Endothelial cell (in vitro differentiated cells): ENCODE results near the gene SHLD3. TPM values are rescaled to one million over a fixed set of nuclear protein-coding genes. Genes with fewer than 3 reads are reported as not detected.
A peak's percentile ranks its signal among the peaks of the same experiment; 100 is the strongest.

ENCODE experiments used
- DNase-seq: peaks from one replicate; pipeline ENCODE4 v3.0.0; 2021; ENCODE audit warnings: low spot score
- H3K27ac Mint-ChIP-seq: one replicate; pipeline ENCODE4 v1.8.0; 2021; ENCODE audit warnings: mixed read lengths, inconsistent platforms; ENCODE audit not compliant: unreplicated experiment
- H3K27me3 Mint-ChIP-seq: one replicate; pipeline ENCODE4 v1.8.0; 2021; ENCODE audit warnings: mild to moderate bottlenecking, moderate library complexity, mixed read lengths, inconsistent platforms; ENCODE audit not compliant: unreplicated experiment
- H3K36me3 Mint-ChIP-seq: one replicate; pipeline ENCODE4 v1.8.0; 2021; ENCODE audit warnings: mild to moderate bottlenecking, low read depth, mixed read lengths, inconsistent platforms; ENCODE audit not compliant: unreplicated experiment
- H3K4me1 Mint-ChIP-seq: one replicate; pipeline ENCODE4 v1.8.0; 2021; ENCODE audit warnings: mild to moderate bottlenecking, mixed read lengths, inconsistent platforms; ENCODE audit not compliant: unreplicated experiment
- H3K4me3 Mint-ChIP-seq: one replicate; pipeline ENCODE4 v1.8.0; 2021; ENCODE audit warnings: mild to moderate bottlenecking, mixed read lengths, inconsistent platforms; ENCODE audit not compliant: unreplicated experiment
- H3K9me3 Mint-ChIP-seq: one replicate; pipeline ENCODE4 v1.8.0; 2021; ENCODE audit warnings: mixed read lengths, inconsistent platforms; ENCODE audit not compliant: unreplicated experiment
- CTCF ChIP-seq: fragments of 200-600 bp; sonication (generic); IDR thresholded peaks from one replicate; pipeline ENCODE4 v1.5.0; 2021; ENCODE audit warnings: antibody characterized with exemption; ENCODE audit not compliant: unreplicated experiment
- total RNA-seq: library from RNA; stranded (reverse); fragmentation: NEBNext Ultra II Directional; extraction: Animal tissue kit (Norgen Biotek cat#: 25700); gene quantifications from one replicate; pipeline ENCODE4 v1.2.1, GENCODE V29; 2021; ENCODE audit not compliant: unreplicated experiment

SHLD3 gene
- total RNA-seq, 1 donor from 2014 or later: 2.8 TPM

GRCh38 chr5:65651144-65651543, 26.3 kb downstream of the SHLD3 start:
- H3K36me3 Mint-ChIP-seq: peaks cover 4% of the 10 kb centered on the region
- H3K27me3 Mint-ChIP-seq: no peaks in the 10 kb centered on the region
- DNase-seq: no peak
- no peak for TF ChIP-seq CTCF
- H3K4me3 Mint-ChIP-seq: no peak overlapping the region
- H3K27ac Mint-ChIP-seq: no peak overlapping the region
- no peaks in the 10 kb centered on the region for H3K4me1 Mint-ChIP-seq
- no peaks in the 10 kb centered on the region for H3K9me3 Mint-ChIP-seq

DNA sequence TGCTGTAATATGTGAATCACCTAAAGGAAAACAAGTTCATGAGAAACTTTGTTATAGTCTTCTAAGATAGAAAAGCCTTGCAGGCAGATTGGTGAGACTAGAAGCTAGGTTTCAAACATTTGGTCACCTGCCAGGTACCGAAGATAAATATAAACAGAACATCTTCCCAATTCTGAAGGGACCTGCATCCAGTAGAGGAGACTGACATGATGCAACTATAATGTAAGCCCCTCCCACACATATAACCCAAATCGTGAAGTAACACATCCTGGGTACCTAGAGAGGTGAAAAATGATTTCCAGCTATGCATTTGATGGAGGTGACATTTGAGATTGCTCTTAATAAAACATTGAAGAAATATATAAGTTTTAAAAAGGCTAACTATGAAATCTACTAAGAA, 29.9 kb downstream of the SHLD3 start:
- Mint-ChIP-seq H3K9me3 (no peaks in the 10 kb centered on the region), H3K36me3 (no peaks in the 10 kb centered on the region), H3K4me3 (no peak overlapping the region), H3K27ac (no peak overlapping the region), H3K27me3 (no peaks in the 10 kb centered on the region), H3K4me1 (no peaks in the 10 kb centered on the region)
- TF ChIP-seq CTCF: no peak
- DNase-seq: no peak

- DNase-seq: peak; percentile 37
- H3K4me3 Mint-ChIP-seq: no peak overlapping the region
- H3K27ac Mint-ChIP-seq: peak overlapping the region; percentile 83
- H3K36me3 Mint-ChIP-seq: peaks cover 7% of the 10 kb centered on the region
- peak; percentile 87 for TF ChIP-seq CTCF
- no peaks in the 10 kb centered on the region for H3K9me3 Mint-ChIP-seq
- H3K4me1 Mint-ChIP-seq: peaks cover 3% of the 10 kb centered on the region
- no peaks in the 10 kb centered on the region for H3K27me3 Mint-ChIP-seq
Measured at GRCh38 chr5:65663804-65664521, 39.1 kb downstream of the SHLD3 start.

DNA sequence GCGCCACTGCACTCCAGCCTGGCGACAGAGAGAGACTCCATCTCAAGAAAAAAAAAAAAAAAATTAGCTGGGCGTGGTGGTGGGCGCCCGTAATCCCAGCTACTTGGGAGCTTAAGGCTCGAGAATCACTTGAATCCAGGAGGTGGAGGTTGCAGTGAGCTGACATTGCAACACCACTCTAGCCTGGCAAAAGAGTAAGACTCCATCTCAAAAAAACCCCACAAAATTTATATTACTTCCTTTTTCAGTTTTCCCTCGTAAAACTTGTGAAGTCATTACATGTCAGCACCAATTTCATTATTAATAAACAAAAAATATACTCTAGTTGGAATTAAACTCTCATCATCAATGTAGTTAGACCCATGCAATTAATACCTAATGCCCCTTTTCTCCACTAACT, 43.9 kb downstream of the SHLD3 start:
- no peak for TF ChIP-seq CTCF
- Mint-ChIP-seq H3K4me1 (peaks cover 3% of the 10 kb centered on the region), H3K9me3 (no peaks in the 10 kb centered on the region), H3K27me3 (no peaks in the 10 kb centered on the region), H3K27ac (no peak overlapping the region), H3K36me3 (peaks cover 15% of the 10 kb centered on the region), H3K4me3 (no peak overlapping the region)
- no peak for DNase-seq

DNA sequence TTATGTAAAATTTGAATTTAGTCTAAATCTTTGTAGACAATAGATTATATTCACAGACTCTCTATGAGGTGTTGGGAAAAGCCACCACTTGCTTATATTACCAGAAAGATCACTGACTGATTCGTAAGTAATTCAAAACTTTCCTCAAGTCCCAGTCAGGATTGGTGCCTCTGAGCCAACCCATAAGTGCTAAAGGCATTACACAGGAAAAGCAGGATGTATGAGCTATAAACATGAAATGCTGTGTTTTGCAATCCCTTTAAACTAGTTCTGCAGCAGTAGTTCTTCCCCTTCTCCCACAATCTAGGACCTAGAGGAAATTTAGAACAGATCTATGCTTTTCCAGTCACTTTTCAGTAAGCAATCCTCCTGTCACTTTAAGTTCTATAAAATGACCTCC, 48.0 kb downstream of the SHLD3 start:
- Mint-ChIP-seq H3K4me1 (no peaks in the 10 kb centered on the region), H3K27ac (no peak overlapping the region), H3K9me3 (no peaks in the 10 kb centered on the region), H3K27me3 (peaks cover 2% of the 10 kb centered on the region), H3K4me3 (no peak overlapping the region), H3K36me3 (peaks cover 18% of the 10 kb centered on the region)
- no peak for TF ChIP-seq CTCF
- DNase-seq: no peak
